G401 (cell line): Measurements from ENCODE around the gene SGF29. TPM values are rescaled to one million over a fixed set of nuclear protein-coding genes. Genes with fewer than 3 reads are reported as not detected.
"Not testable (repeated sequence)": the region's sequence is repeated elsewhere in the genome, so short reads cannot be mapped to it uniquely, and the experiment has no call there.

ENCODE experiments used
- DNase-seq: peaks from one replicate; pipeline ENCODE4 v3.0.0-alpha.2; 2015; ENCODE audit warnings: low spot score
- in situ Hi-C: cut with HindIII; loops from 2 replicates; pipeline ENCODE4 v1.10.0; 2016; ENCODE audit warnings: low sequenced_read_pairs, mixed read lengths
- total RNA-seq: library from RNA; depleted of rRNA; stranded (reverse); fragments of >200 nt; shearing (Covaris generic); gene quantifications from 2 replicates; pipeline ENCODE4 v1.2.3, GENCODE V29; 2014

The SGF29 gene
- total RNA-seq, 1 experiment from 2014 or later, result 19.3 TPM

- in situ Hi-C loops, result no loop called here
- no peak for DNase-seq
Observed at GRCh38 chr16:28606291-28607115, 52.8 kb downstream of the SGF29 start.

DNA sequence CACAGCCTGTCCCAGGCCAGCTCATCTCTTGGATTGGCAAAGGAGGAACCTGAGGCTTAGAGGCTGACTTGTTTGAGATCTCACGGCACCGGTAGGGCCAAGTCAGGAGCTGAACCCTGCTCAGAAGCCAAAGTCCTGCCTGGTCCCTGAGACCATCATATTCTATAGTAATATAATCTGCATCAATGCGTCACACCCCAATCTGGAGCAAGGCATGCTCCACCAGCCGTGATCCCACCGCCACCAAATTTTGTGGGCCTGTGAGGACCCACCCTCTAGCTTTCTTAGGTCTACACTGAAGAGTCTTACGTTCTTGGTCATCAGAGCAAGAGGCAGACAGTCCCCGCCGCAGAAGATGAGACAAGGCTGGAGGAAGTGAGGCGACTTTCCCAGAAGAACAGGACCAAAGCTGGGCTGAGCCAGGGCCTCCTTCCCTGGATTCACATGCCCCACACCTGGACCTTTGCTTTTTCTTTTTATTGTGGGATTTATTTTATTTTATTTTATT is 53.5 kb downstream of the SGF29 start:
- no peak for DNase-seq
- in situ Hi-C loops, result no loop called here

GRCh38 chr16:28607681-28608495 is 54.2 kb downstream of the SGF29 start:
- DNase-seq, in situ Hi-C loops: not testable (repeated sequence)

DNA sequence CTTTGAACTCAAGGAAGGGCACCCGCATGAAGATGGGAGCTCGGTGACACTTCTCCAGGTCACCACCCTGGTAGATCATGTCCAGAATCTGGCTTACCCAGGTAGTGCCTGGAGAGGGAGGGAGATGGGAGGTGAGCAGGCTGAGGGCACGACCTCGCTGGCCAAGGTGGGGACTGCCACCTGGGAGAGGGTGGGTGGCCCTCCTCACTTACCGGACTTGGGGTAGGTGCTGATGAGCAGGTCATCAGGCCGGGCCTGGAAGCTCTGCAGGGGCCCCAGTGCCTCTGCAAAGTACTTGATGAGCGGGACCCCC is 54.7 kb downstream of the SGF29 start:
- in situ Hi-C loops, DNase-seq: not testable (repeated sequence)

- in situ Hi-C loops, DNase-seq: not testable (repeated sequence)
Observed at GRCh38 chr16:28608867-28609596, 55.3 kb downstream of the SGF29 start.

DNA sequence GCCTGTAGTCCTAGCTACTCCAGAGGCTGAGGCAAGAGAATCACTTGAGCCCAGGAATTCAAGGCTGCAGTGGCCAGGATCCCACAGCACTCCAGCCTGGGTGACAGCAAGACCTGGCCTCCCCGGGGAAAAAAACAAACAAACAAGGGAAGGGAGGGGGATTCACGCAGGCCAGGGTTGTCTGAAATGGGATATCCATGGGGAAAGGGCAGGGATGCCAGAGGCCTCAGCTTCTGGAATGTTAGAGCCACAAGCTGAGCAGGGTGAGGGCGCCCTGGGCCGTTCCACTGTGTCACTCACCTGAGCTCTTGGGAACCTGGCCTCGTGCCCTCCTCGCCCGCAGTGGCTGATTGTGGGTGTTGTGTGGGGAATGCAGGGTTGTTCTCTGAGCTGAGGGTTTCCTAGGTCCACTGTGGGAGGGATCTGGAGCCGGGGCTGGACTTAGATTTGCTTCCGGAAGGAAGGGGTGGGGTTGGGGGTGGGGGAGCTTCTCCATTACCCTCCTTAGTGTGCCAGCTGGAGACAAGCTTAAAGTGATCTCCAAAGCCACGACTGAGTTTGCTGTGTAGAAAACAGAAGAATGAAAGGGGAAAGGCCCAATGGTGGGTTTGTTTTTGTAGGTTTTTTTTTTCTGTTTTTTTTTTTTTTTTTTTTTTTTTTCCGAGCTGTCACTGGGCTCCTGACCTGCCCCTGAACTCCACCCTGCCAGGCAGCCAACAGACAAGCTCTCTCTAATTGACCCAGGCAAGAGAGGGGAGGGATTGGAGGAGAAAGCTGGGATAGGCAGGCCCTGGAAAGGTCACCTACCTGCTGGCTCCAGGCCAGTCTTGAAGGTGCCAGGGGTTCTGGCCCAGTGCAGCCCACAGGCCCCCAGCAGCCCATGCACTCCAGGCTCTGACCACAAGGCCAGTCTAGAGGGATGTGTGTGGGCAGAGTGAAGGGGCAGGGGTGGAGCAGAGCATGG is 56.2 kb downstream of the SGF29 start, which contains the start of gene SULT1A1:
Gene SULT1A1 (minus strand): TSS at position 414 of the 964 bp plus-strand sequence. CDS start 1,189 bp downstream, outside the sequence.
- in situ Hi-C loops, result no loop called here

DNA sequence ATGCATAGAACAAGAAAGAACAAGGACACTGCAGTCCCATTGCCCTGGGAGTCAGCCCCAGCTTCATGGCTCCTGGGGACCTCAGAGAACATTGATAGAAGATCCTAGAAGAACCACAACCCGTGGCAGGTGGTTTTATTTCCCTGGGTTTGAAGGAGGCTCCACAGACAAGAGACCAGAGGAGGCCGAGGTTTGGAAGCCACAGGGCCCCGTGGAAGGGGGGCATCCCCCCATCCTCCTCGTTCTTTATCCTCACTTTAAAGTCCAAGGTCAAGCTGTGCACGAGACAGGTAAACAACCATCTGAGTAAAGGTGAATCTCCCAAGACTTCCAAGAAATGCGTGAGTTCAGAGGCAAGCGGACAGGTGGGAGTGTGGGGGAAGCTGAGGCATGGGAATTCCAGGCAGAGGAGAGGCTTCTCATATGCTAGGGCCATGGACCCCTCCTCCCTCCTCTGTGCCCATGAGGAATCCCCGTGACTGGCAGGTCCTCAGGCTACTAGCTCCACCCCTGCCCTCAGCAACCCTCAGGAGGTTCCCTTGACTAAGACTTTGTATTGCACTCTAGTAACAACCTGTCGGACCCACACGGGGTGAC is 57.0 kb downstream of the SGF29 start:
- in situ Hi-C loops, result no loop called here
- no peak for DNase-seq

More for the DNA sequence above, 56.2 kb downstream of the SGF29 start, which contains the start of gene SULT1A1:
- no peak for DNase-seq

DNA sequence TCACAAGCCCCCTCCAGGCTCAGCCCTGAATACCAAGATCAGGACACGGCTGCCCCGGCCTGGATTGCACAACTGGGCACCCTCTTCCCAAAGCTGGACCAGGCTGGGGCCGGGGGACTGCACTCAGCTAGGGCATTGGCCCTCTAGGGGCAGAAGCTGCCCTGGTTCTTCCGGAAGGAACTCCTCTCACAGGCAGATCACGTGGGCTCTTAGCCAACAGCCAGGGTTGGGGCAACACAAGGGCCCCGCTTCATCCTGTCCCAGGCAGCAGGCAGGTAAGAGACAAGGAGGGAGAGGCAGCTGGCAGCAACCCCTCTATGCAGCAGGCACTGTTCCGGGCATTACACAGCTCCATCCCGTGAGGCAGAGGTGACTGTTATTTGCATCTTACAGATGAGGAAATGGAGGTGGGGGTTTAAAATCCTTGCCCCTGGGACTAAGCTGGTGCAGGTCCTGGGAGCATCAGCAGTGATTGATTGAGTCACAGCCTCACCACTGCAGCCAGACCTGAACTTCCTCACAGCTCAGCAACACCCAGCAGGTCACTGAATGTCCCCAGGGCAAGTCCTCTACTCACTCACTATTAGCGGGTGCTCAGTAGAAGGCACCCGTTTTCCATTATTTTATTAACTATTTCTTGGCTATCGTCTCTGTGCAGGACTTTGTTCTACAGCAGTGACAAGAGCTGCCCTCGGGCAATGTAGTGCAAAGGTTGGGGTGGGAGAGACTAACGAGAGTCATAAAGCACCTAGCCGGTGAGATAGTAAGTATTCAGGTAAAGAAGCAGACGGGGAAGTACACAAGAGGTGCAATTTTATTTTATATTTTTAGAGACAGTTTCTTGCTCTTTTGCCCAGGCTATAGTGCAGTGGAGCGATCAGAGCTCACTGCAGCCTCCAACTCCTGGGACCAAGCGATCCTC is 58.9 kb downstream of the SGF29 start:
- DNase-seq, in situ Hi-C loops: not testable (repeated sequence)

DNA sequence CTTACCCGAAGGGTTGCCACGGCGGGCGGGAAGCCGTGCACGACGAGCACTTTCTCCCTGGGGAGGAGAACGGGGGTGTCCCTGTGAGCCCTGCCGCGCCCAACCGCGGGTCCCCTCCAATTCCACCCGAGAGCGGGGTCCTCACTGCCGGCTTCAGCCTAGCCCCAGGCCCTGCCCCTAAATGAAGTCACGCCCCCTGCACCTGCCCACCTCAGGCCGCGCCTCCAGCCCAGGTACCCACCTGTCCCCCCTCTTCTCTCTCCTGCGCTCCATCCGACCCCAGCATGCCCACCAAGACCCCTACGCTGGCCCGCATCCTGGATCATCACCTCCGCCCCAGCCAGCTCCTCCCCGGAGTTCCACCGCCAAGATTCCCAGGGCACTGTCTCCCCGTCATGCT is 60.2 kb downstream of the SGF29 start:
- DNase-seq, in situ Hi-C loops: not testable (repeated sequence)

GRCh38 chr16:28614561-28614960 is 60.8 kb downstream of the SGF29 start:
- DNase-seq, in situ Hi-C loops: not testable (repeated sequence)

- peak; percentile 81 for DNase-seq
- in situ Hi-C loops, result not testable (repeated sequence)
Observed at GRCh38 chr16:28615486-28616223, 61.9 kb downstream of the SGF29 start.

GRCh38 chr16:28616224-28616577 is 62.5 kb downstream of the SGF29 start:
- DNase-seq, in situ Hi-C loops: not testable (repeated sequence)

DNA sequence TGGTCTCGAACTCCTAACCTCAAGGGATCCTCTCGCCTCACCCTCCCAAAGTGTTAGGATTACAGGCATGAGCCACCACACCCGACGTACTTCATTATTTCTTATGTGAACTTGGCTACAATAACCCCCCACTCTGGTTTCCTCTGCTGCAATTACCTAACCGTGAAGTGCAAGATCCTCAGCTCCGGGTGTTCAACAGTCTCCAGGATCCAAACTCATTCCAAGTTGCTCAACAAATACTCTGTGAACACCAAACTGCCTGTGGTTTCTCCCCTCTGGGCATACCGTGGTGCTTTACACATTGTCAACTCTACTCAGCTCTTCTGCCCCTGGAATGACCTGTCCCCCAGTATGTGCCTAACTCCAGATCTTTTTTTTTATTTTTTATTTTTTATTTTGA is 62.9 kb downstream of the SGF29 start:
- in situ Hi-C loops, result no loop called here
- DNase-seq, result no peak

DNA sequence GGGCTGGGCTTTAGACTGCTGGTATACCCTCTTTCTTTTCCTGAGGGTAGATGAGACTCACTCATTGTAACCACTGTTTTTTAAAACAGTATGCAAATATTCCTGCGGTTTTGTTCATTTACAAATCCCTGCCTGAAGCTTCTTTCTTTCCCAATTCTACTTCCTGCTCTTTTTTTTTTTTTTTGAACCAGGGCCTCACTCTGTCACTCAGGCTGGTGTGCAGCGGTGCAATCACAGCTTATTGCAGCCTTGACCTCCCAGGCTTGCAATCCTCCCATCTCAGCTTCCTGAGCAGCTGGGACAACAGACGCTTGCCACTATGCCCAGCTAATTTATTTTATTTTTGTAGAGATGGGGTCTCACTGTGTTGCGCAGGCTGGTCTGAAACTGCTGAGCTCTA is 64.2 kb downstream of the SGF29 start:
- in situ Hi-C loops, result no loop called here
- no peak for DNase-seq

DNA sequence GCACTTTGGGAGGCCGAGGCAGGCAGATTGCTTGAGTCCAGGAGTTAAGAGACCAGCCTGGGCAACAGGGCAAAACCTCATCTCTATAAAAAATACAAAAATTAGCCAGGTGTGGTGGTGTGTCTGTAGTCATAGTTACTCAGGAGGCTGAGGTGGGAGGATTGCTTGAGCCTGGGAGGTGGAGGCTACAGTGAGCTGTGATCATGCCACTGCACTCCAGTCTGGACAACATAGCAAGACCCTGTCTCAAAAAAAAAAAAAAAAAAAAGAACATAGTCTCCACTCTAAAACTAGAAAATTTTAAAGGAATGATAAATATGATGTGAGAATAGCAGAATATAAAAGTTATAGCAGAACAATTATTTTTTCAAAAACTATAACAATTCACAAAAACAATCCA is 66.6 kb downstream of the SGF29 start:
- in situ Hi-C loops, DNase-seq: not testable (repeated sequence)

GRCh38 chr16:28621481-28622155 is 67.9 kb downstream of the SGF29 start:
- in situ Hi-C loops, result no loop called here
- DNase-seq, result no peak
